ENCODE measurements around the gene RMDN3.

Gene RMDN3

DNA sequence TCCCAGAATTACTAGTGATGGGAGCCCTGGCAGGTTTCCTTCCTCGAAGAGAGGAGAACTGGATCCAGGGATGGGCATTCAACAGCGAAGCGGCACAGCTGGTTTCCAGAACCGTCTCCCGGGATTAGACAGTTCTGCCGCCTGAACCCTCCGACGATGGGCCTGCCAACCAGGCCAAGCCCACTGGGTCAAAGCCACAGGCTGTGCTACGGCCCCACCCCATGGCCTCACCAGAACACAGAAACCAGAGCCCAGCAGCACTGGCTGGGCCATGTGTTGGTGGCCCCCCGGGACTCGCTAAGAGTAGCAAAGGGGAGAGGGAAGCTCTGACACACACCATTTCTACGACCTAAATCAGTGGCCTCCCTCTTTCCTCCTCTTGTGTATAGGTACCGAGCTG lies 17.0 kb upstream of the RMDN3 start:
- no peak for DNase-seq

DNA sequence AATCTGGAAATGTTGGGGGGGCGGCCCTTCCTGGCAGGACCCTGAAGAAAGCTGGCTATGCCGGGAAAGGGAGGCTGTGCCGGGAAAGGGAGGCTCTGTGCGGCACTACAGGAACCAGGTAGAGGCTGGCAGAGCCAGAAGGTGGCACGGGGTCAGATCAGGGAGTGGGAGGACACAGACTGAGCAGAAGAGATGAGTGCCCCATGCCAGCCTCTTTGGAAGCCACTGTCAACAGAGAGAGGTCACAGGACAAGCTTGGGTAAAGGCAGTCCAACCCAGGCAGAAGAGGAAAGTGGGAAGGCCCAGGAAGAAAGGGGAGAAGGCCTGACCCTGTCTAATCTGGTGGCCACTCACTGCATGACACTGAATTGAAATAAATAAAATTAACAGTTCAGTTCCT lies 16.2 kb upstream of the RMDN3 start:
- no peak for DNase-seq

DNA sequence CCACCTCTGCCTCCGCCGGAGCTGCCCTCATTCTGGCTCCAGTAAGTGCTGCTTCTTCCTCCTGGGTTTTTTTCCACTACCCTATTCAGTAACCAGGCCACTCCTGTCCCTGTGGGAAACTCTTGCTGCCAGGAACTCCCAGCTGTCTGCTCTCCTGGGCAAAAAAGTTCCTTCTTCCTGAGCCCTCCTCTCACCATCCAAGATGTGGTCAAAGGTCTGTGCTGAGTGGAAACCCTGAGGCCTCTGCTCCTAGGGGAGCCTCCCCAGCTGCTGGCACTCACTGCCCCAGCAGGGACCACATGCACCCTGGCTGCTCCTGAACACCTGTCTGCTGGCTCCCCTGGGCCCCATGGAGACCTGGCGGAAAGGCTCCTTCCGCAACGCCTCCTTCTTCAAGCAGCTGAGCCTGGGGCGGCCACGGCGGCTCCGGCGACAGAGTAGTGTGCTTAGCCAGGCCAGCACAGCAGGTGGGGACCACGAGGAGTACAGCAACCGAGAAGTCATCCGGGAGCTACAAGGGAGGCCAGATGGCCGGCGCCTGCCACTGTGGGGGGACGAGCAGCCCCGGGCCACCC lies 15.2 kb upstream of the RMDN3 start:
- no peak for DNase-seq

DNA sequence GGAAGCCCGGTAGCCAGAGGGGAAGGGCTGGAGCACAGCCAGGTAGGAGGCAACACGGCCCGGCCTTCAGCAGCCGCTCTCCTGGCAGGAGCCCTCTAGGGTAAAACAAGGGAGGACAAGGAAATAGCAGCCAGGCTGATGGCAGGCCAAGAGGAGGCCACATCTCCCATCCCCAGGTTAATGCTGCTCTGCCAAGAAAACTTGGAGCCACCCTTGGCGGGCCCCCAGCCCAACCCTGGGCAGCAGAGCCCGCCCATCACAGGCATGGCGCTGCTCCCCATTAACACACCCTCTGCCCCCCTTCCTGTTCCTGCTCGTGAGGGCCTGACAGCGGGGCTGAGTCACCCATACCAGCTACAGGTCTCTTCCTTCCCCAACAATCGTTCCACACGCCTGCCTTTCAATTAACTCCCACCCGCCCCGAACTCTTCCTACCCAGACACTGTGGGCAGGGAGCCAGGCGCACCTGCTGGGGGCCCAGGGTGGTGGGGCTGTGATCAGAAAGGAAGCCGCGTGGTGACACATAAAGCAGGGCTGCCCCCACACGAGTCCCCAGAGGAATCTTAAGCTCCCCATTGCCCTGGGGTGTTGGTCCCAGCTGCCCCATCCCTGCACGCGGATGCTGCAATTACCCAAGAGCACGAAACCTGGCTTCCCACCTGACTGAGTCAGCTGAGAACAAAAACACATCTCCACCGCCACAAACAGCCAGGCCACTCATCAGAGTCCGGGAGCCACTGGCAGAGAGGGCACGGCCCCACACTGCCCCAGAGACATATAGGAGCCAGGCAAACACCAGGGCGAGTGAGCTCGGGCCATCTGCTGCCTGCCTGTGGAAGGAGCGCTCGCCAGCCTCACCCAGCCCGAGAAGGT lies 14.5 kb upstream of the RMDN3 start, which contains the start of gene C15orf62:
TSS of gene C15orf62 (plus strand) at position 707 of the 873 bp plus-strand sequence. CDS start 516 bp downstream, outside the sequence.
- DNase-seq, result peak; percentile 59 to 62

- no peak for DNase-seq
Measured at GRCh38 chr15:40768521-40769273, 13.6 kb upstream of the RMDN3 start.

DNA sequence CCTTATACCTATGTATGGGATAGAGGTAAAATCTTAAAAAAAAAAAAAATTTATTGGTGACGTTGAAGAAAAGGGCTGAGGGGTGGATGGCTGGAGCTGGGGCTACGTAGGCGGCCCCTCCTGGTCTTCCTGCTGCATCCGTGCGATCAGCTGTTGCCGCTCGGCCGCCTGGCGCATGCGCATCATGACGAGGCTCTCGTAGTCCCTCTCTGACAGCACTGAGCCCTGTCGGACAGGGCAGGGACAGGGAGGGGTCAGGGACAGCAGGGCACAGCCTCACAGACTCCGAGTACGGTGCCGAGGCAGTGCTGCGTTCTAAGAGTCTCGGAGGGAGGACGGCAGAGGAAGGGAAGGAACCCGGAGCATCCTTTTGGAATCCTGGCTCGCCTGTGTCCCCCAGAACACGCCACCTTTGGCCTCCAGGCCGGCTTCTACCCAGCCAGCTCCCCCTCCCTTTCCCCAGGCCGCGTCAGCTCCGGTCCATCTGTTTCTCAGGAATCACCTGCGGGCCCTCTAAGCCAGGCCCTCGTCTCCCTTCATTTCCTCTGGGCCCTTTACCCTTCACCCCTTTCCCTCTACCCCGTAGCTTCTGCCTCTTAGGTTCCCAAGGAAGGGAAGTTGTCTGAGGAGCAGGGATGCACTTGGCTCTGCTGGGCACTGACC lies 12.9 kb upstream of the RMDN3 start:
- no peak for DNase-seq

DNA sequence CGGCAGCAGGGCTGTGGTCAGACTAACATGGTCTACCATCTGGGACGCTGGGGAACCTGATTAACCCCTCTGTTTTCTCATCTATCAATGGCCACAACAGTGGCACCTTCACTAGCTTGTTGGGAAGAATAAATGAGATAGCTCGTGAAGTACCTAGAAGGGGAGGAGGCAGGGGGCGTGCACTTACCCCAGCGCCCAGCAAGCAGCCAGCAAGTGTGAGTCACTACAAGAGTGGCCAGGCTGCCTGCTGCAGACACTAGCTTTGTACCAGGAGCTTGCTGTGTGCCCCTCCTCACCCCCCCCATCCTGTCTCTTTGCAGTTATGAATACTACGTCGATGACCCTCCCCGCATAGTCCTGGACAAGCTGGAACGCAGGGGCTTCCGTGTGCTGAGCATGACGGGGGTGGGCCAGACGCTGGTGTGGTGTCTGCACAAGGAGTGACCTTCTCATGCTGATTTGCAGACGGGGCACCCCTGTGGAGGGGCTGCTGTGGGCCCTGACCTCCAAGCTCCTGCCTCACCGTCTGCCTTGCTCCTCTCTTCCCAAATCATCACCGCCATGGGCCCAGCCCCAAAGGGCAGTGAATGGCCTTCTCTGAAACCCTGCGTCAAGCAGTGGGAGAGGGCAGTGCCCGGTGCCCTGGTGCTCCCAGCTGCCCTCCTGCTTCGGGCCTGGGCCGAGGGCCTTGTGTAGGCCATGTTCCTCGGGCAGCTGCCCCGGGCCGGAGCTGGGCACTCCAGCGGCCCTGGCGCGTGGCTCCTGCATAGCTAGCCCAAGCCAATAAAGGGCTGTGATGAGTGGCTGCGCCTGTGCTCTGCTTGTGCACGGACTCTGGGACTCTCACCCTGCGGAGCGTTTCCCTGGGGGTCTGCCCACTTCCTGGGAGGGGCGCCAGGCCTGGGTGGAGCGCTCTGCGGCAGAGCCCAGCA lies 12.1 kb upstream of the RMDN3 start:
- DNase-seq, result no peak

- no peak for DNase-seq
Measured at GRCh38 chr15:40766194-40766815, 11.3 kb upstream of the RMDN3 start.

DNA sequence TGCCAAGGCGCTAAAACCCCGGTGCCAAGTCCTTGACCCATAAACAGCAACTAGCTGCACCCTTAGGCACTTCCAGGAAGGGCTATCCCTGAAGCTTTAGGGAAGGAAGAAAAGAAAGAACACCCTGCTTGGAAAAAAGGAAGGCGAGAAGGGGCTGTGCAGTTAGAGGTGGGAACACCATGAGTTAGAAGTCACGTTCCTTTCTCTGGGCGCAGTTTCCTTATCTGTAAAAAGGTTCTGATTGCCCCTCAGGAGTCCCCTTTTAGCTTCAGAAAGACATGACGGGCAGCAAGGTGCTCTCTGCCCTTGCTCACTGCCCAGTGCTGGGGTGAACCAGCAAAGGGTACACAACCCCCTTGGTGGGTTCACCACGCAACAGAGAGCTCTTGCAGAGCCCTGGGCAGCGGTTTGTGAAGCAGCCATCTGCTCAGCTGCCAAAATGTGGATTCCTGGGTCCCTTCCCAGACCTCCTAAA lies 9.6 kb upstream of the RMDN3 start:
- DNase-seq, result no peak

DNA sequence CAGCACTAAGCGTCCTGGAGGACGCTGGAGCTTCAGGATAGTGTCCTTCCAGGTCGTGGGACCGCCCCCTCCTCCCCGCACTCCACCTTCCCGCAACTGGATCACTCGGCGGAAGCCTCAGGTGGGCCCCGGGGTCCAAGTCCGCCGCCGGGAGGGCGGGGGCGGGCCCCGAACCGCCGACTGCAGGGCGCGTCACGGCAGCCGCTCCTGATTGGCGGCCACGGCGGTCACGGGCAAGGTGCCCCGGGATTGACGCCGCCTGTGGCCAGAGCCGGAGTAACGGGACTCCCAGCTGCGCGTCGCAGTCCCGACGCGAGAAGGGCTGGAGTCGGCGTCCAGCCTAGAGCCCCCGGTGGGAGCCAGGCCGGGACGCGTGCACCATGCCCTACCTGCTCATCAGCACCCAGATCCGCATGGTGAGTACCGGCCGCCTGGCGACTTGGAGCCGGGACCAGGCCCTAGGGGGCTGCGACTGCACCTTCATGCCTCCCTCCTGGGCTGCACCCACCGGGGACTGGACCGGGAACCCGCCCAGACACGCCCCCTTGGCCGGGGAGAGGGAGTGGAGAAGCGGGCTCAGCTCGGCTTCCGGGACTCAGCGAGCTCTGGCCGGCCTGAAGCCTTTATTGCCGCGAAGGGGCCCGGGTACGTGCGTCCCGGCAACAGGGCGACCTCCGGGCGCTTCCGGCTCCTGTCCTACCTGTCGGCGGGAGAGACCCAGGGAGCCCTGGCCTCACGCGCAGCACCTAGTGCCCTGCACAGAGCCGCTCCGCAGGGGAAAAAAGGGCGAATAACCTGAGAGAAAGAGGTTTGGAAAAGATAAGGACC lies 9.0 kb upstream of the RMDN3 start, which contains the start of gene GCHFR:
TSS of gene GCHFR (plus strand) at position 268 of the 828 bp plus-strand sequence. CDS start at position 381, 113 bp downstream.
- peak; percentile 74 to 78 for DNase-seq

- DNase-seq, result peak; percentile 52 to 64
Measured at GRCh38 chr15:40762919-40763800, 8.1 kb upstream of the RMDN3 start.

DNA sequence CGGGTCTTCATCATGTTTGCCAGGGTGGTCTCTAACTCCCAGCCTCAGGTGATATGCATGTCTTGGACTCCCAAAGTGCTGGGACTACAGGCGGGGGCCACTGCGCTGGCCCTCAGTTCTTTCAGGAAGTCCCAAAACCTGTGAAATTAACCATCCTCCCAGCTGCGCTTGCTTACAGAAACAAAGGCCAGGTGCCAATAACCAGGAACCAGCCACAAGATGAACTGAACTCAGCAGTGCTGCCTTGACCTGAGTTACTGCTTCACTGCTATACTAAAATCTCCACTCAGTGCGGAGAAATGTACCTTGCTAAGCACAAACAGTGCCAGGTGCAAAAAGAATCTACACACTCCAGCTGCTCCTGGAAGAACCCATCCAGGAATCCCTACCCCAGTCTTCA lies 4.9 kb upstream of the RMDN3 start:
- no peak for DNase-seq

DNA sequence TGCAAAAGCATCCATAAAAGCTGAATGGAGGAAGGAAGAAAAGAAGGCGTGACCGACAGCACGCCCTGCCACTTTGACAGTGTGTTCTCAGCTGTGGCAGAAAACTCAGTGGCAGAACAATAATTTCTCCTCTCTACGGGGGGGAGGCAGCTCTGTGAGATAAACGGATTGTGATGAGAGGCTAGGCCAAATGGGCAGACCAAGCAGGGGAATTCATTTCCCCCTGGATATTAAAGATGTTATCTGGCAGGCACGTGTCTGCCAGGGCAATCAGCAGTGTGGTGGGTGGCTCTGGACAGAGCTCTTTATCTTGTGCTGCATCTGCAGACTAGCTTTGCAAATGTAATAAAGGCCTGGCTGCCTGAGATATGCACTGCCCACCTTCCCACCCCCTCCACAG lies 1.9 kb upstream of the RMDN3 start:
- DNase-seq, result no peak

- peak; percentile 24 to 32 for DNase-seq
Measured at GRCh38 chr15:40755812-40756208, 756 bp upstream of the RMDN3 start.

DNA sequence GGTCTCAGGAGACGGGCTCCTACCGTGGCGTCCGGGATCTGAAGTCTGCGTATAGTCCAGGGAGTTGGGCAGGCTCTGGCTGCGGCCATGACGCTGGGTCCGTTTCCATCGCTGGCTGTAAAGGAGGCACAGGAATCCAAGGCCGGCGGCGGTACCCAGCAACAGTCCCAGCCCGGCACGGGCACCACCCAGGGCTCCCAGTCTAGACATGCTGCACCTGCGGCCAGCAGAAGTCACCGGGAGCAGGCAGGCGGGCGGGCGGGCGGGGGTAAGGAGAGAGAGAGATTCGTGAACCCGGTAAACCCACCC lies 526 bp downstream of the RMDN3 start:
- DNase-seq, result no peak

DNA sequence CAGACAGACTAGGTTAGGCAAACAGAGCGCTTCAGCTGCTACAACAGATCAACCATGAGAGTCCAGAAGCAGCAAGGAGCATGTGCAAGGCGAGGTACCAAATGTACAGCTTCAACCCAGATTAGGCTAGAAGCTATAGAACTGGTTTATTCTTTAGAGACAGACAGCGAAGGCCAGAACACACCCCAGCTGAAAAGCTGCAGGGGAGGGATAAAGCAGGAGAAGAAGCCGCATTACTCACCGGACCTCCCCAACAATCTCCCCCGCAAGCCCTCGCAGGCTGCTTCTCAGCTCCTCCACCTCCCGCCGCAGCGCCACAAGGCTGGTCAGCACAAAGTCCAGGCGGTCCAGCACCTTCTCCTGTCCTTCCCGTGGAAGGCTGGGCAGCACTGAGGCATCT lies 3.3 kb downstream of the RMDN3 start:
- DNase-seq, result no peak

- no peak for DNase-seq
Measured at GRCh38 chr15:40750885-40751284, 4.2 kb downstream of the RMDN3 start.

GRCh38 chr15:40749151-40749630 lies 5.9 kb downstream of the RMDN3 start:
- no peak for DNase-seq
